KMS-11 (cell line): ENCODE data around the gene CMSS1.
A peak's percentile ranks its signal among the peaks of the same experiment; 100 is the strongest.

Experiments
- H2AFZ ChIP-seq: fragments of 200-600 bp; sonication (generic); 2 replicates; pipeline ENCODE4 v1.6.1; 2016; ENCODE audit warnings: antibody characterized with exemption, mixed run types, low read depth
- H3K27ac ChIP-seq: fragments of 200-600 bp; sonication (generic); 2 replicates; pipeline ENCODE4 v1.6.1; 2016; ENCODE audit warnings: mild to moderate bottlenecking, mixed run types
- H3K27me3 ChIP-seq: fragments of 200-600 bp; sonication (generic); 2 replicates; pipeline ENCODE4 v1.6.1; 2017; ENCODE audit warnings: mild to moderate bottlenecking, low read depth, mixed run types, moderate library complexity; ENCODE audit not compliant: insufficient read depth
- H3K36me3 ChIP-seq: fragments of 200-600 bp; sonication (generic); 2 replicates; pipeline ENCODE4 v1.6.1; 2017; ENCODE audit warnings: mild to moderate bottlenecking, mixed run types; ENCODE audit not compliant: insufficient read depth
- H3K4me1 ChIP-seq: fragments of 200-600 bp; sonication (generic); 2 replicates; pipeline ENCODE4 v1.6.1; 2016; ENCODE audit warnings: mild to moderate bottlenecking, low read depth, mixed run types; ENCODE audit not compliant: poor library complexity, severe bottlenecking
- H3K4me2 ChIP-seq: fragments of 200-600 bp; sonication (generic); 2 replicates; pipeline ENCODE4 v1.7.0; 2016; ENCODE audit warnings: mild to moderate bottlenecking, mixed run types
- H3K4me3 ChIP-seq: fragments of 200-600 bp; sonication (generic); IDR thresholded peaks from 2 replicates; pipeline ENCODE4 v1.6.1; 2017; ENCODE audit warnings: low read depth, low read length, mixed read lengths; ENCODE audit not compliant: insufficient read depth
- H3K79me2 ChIP-seq: fragments of 200-600 bp; sonication (generic); 2 replicates; pipeline ENCODE4 v1.6.1; 2016; ENCODE audit warnings: low read depth, mixed run types; ENCODE audit not compliant: insufficient read depth
- H3K9ac ChIP-seq: fragments of 200-600 bp; sonication (generic); 2 replicates; pipeline ENCODE4 v1.6.1; 2016; ENCODE audit warnings: mild to moderate bottlenecking, mixed run types
- H4K20me1 ChIP-seq: fragments of 200-600 bp; sonication (generic); 2 replicates; pipeline ENCODE4 v1.6.1; 2016; ENCODE audit warnings: mild to moderate bottlenecking, mixed run types; ENCODE audit not compliant: insufficient read depth
- TF ChIP-seq, protein P1 (sequence below): fragments of 200-600 bp; sonication (generic); conservative IDR thresholded peaks from 2 replicates; pipeline ENCODE4 v1.6.1; 2017; ENCODE audit warnings: low read depth, mild to moderate bottlenecking, antibody characterized with exemption, low read length, moderate library complexity, mixed read lengths

CMSS1 gene

DNA sequence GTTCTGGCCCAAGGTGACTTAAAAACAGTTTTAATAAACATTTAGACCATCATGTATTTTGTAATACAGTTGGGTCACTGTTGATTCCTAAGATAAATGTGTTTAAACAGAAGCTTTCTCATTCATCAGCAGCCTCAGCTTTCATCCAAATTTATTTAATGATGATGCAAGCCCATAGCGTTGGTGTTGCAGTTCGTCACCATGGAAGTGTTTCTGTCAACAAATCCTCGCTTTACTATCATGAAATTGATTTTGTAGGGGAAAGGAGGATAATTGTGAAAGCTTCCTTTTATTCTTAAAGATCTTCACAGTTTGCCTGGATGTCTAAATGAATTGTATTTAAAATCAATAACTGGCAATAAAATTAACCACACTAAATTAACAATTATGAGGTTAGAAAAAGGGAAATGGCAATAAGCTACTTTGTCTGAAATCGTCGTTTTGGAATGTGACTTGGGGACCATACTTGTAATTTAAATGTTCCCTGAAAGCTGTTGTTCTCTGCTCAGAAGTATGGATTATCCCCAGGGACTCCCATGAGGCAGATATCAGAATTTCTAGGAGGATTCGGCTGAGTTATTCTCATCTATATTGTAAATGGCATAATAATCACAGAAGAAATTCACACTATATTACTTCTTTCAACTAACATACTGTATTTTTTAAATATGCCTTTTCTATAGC lies 29.0 kb downstream of the CMSS1 start:
- Histone ChIP-seq H3K4me3 (no peak overlapping the region), H3K27me3 (no peaks in the 10 kb centered on the region), H3K4me1 (peaks cover 55% of the 10 kb centered on the region), H3K27ac (no peak overlapping the region), H2AFZ (no peak overlapping the region), H3K79me2 (peaks cover 5% of the 10 kb centered on the region; the same call in 1 of the 2 replicates), H3K4me2 (no peak overlapping the region), H3K9ac (no peak overlapping the region), H4K20me1 (peaks cover 8% of the 10 kb centered on the region; the same call in 1 of the 2 replicates), H3K36me3 (no peaks in the 10 kb centered on the region)
- TF ChIP-seq, protein P1, sequence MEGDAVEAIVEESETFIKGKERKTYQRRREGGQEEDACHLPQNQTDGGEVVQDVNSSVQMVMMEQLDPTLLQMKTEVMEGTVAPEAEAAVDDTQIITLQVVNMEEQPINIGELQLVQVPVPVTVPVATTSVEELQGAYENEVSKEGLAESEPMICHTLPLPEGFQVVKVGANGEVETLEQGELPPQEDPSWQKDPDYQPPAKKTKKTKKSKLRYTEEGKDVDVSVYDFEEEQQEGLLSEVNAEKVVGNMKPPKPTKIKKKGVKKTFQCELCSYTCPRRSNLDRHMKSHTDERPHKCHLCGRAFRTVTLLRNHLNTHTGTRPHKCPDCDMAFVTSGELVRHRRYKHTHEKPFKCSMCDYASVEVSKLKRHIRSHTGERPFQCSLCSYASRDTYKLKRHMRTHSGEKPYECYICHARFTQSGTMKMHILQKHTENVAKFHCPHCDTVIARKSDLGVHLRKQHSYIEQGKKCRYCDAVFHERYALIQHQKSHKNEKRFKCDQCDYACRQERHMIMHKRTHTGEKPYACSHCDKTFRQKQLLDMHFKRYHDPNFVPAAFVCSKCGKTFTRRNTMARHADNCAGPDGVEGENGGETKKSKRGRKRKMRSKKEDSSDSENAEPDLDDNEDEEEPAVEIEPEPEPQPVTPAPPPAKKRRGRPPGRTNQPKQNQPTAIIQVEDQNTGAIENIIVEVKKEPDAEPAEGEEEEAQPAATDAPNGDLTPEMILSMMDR, result no peak

DNA sequence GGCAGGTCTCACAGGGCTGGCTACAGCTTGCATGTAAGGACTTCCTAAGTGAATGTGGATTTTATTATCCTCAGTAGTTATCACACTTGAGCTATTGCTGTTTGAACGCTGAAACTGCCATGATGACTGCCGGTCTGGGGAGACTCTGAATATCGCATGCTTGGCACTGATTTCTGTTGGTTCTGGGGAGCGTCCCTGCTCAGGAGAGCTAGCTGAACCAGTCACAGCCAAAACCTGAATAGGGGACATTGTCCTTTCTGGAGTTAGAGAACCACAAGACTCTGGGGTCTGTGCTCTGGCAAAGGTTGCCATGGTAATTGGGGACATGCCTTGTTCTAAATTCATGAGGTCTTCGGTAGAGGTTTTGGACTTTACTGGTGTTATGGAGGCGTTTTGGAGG lies 30.8 kb downstream of the CMSS1 start:
- Histone ChIP-seq H3K4me2 (no peak overlapping the region), H3K4me3 (no peak overlapping the region), H3K9ac (no peak overlapping the region), H3K27ac (no peak overlapping the region), H3K27me3 (no peaks in the 10 kb centered on the region), H3K79me2 (peaks cover 21% of the 10 kb centered on the region; the same call in 1 of the 2 replicates), H2AFZ (no peak overlapping the region), H4K20me1 (peaks cover 8% of the 10 kb centered on the region; the same call in 1 of the 2 replicates), H3K36me3 (no peaks in the 10 kb centered on the region), H3K4me1 (peaks cover 66% of the 10 kb centered on the region)
- TF ChIP-seq, protein P1, result no peak

DNA sequence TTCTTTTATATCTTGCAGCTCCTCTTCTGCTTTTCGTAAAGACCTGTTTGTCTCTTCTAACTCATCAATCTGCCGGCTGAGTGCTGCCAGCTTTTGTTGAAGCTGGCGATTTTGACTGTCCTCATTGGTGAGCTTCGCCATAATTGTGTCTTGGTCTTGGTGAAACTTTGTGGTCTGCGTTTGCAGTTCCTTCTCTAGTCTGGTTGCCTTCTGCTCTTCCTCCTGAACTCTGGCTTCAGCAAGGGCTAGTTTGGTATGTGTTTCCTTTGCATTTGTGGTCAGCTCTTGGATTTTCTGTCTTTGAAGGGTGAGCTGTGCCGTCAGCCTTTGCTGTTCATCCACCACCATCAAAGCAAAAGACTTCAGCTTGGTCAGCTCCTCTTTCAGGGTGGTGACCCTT lies 32.9 kb downstream of the CMSS1 start:
- no peaks in the 10 kb centered on the region for H3K36me3 ChIP-seq
- no peaks in the 10 kb centered on the region for H3K27me3 ChIP-seq
- TF ChIP-seq, protein P1, result no peak
- H2AFZ ChIP-seq, result peak overlapping the region; percentile 5; the same call in 1 of the 2 replicates
- H3K4me1 ChIP-seq, result peaks cover 63% of the 10 kb centered on the region
- H3K27ac ChIP-seq, result peak overlapping the region; percentile 56
- peak overlapping the region; percentile 27; the same call in 1 of the 2 replicates for H3K9ac ChIP-seq
- H3K79me2 ChIP-seq, result peaks cover 21% of the 10 kb centered on the region; the same call in 1 of the 2 replicates
- 0 out of 2 replicates have a peak, but pooled peaks cover 8% of the 10 kb centered on the region for H4K20me1 ChIP-seq
- peak overlapping the region; percentile 36 for H3K4me3 ChIP-seq
- peak overlapping the region; percentile 77 for H3K4me2 ChIP-seq

DNA sequence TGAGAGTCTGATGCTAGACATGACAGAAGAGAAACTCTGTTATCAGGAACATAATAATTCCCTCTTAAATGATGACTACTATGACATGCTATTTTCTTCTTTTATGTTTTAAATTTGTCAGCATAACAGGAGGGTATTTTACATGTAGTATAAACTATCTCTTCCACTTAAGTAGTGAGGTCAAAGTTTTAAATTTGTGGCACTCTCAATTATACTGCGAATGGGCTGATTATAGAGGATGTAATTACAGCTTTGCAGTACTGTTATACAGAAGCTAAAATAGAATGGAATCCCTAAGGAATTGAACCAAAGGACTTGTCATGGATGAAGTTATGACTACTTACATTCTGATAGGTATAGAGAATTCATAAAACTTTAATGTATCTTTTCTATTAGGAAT lies 34.3 kb downstream of the CMSS1 start:
- Histone ChIP-seq H3K27ac (no peak overlapping the region), H4K20me1 (0 out of 2 replicates have a peak, but pooled peaks cover 7% of the 10 kb centered on the region), H3K36me3 (no peaks in the 10 kb centered on the region), H3K27me3 (no peaks in the 10 kb centered on the region), H3K4me2 (peak overlapping the region; percentile 77), H3K4me1 (peaks cover 63% of the 10 kb centered on the region), H3K9ac (no peak overlapping the region), H3K79me2 (peaks cover 26% of the 10 kb centered on the region; the same call in 1 of the 2 replicates), H3K4me3 (no peak overlapping the region), H2AFZ (no peak overlapping the region)
- TF ChIP-seq, protein P1, result no peak
